ENCODE data around the gene FOSL2.

FOSL2 gene

DNA sequence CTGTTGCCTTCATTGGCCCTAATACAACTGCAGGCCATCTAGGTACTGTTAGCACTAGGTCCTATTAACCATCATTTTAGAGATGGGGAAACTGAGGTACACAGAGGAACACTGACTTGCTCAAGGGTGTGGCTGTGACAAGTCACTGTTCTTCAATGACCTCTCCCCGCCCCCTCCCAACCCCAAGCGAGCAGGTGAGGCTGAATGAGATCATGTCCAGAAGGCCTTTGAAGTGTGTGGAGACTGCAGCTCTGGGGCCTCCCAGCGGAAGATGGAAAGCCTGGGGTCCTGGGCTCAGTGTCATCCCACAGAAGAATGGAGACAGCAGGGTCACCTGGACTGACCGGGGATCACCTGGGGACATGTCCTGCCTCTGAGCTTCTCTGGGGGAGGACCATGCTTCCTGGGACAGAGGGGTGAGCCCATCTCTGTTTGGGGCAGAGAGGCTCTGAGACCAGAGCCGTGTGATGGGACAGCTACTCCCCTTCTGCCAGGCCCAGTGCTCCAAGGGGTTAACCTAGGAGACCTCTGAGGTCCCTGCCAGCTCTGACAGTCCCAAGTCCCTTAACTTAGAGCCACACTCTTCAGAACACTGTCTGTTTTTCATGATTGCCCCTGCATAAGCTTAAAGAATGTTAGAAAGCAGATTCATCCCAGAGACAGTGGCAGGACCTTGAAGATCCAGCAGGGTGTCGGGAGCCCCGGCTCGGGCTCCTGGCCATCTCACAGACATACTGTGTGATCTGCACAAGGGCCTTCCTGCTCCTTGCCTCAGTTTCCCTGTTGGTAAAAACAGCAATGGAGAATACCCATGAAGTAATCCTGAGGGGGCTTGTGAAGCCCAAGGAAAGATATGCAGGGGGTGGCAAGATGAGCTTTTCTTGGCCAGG, 16.7 kb upstream of the FOSL2 start:
- DNase-seq, result no peak

DNA sequence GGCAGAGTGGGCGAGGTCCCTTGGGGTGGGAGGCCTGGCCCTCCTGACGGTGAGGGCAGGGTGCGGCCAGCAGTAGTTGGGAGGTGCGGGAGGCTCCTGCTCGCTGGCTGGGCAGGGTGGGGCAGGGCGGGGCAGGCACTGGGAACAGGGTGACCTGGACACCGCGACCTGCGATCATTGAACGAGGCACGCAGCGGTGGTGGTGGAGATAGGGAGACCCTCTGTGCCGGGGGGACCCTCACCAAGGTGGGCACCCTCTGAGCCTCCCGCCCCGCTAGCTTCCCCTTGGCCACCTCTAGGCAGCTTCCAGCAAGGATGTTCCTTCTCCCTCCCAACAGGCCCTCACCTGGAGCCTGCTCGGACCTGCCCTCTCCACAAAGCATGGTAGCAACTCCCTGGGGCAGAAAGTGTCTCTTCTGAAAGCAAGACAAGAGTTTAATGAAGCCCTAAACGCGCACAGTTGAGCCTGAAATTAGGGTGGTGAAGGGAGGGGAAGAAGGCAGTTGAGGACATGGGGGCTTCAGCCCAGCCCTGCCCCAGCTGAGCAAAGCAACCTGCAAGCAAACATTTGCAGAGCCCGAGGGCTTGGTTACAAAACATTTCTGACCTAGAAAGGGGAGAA, 15.4 kb upstream of the FOSL2 start:
- no peak for DNase-seq

DNA sequence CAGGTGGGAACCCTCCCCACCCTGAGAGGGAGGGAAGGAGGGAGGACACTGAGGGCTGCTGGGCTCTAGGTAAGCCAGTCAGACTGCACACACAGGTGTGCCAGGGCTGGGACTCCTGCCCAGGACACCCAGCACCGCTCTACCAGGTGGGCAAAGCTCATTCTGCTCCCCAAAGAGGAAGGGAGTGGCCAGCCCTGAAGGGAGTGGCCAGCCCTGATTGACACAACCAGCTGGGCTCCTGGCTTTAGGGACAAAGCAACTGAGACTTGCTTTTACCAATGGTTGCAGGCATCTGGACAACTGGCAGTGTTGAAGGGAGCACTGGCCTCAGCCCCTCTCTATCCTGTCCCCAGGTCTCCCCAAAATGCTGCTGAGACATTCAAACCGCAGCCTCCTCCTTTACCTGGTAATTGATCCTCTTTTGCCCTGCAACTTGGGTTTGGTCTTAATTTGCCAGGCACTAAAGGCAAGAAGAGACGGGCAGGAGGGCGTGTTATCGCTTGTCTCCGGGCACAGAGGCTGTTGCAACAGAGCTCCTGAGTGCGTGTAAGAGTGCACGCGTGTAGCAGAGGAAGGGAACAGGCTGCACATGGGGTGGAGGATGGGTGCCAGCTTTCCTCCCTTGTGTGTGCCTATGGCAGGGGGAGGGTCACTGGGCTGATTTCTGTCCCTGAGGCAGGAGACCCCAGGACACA, 14.5 kb upstream of the FOSL2 start:
- no peak for DNase-seq

GRCh38 chr2:28378679-28379584, 13.7 kb upstream of the FOSL2 start:
- DNase-seq, result peak; percentile 40

GRCh38 chr2:28380219-28380618, 12.4 kb upstream of the FOSL2 start:
- no peak for DNase-seq

DNA sequence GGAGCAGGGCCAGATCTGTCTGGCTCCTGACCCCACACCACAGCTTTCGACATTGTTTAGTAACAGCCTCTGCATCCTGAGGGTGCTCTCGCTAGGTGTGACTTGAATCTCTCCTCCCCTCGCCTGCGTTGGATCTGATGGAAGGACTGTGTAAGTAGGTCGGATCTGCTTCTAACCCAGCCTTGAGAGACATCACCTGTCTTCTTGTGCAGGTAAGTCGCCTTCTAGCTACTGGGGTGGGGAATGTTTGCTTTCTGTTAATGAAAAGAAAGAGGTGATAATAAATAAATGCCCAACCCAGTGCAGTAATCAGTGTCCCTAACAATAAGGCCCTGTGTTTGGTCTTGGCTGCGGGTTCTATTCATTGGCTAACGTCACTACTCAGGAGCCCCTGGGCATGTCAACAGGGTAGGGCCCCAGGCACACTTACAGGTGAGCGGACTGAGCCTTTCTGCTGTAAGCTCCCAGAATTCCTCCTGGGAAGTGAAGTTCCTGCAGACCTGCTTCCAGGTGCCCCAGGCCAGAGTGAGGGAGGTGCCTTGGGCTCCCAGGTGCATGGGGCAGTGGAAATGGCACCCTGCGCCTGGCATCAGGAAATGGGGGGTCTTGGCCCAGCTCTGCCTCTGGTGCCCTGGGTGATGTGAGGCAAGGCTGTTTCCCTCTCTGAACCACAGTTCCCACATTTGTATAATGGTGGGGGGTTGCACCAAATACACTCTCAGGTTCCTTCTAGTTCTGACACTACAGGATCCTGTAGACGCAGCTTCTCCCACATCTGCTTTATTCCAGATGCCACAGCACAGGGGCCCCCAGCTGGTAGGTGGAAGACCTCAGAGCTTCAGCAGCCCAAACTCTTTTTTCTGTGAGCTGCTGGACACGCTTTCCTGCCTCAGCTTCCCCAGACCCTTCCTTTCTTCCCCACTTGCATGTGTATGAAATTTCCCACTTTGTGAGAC, 11.2 kb upstream of the FOSL2 start:
- no peak for DNase-seq

DNA sequence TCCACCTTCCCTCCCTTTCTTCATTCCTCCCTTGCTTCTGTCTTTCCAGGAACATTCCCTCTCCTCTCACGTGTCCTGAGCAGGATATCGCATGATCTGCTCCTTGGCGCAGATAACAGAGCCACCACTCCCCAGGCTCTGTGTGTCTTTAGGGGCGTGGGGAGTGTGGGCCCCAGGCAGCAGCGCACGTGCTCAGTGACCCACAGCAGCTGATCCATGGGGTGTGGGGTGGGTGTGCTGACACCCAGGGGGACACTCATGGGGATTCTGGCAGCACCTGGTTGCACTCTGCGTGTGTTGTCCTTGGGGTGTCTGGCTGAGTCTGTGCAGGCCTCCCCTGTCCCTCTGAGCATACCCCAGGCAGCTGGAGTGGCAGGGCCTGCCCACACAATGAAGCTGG, 9.9 kb upstream of the FOSL2 start:
- DNase-seq, result no peak

GRCh38 chr2:28387082-28387960, 5.3 kb upstream of the FOSL2 start:
- DNase-seq, result no peak

DNA sequence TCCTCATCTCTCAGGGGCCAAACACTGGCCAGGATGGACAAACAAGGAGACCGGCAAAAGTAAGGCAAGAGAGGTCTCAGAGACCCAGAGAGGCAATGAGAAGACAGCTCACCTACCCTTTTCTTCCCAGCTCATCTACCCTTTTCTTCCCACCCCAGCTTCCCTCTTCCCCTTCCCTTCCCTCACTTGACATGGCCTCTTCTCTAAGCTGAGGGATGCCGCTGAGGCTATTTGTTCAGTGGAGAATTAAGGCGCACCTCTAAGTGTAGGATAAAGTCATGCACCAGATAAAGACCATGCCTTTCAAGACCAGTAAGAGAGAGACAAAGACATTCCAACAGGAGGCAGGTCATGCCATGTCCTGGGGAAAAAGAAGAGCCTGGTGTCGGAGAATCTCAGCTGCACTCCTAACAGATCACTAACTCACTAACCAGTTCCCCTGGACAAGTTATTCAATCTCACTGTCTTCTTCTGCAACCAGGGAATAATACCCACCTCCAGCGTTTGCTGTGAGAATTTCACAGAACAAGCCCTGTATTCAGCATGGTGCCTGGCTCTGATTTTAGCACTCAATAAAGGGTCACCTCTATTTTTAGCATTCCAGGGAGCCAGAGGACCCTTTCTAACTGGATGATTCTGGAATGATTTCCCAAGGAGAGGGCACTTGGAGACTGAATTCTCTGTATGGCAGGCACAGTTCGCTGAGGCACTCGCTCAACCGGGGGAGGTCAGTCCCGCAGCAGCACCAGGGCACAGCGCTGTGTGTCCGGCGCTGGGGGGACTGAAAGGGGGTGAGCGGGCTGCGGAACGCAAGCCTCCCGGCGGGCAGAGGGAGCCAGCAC, 3.0 kb upstream of the FOSL2 start:
- DNase-seq, result no peak

GRCh38 chr2:28390241-28390745, 2.4 kb upstream of the FOSL2 start:
- DNase-seq, result peak; percentile 96

- DNase-seq, result no peak
Observed at GRCh38 chr2:28390746-28391563, 1.7 kb upstream of the FOSL2 start.

DNA sequence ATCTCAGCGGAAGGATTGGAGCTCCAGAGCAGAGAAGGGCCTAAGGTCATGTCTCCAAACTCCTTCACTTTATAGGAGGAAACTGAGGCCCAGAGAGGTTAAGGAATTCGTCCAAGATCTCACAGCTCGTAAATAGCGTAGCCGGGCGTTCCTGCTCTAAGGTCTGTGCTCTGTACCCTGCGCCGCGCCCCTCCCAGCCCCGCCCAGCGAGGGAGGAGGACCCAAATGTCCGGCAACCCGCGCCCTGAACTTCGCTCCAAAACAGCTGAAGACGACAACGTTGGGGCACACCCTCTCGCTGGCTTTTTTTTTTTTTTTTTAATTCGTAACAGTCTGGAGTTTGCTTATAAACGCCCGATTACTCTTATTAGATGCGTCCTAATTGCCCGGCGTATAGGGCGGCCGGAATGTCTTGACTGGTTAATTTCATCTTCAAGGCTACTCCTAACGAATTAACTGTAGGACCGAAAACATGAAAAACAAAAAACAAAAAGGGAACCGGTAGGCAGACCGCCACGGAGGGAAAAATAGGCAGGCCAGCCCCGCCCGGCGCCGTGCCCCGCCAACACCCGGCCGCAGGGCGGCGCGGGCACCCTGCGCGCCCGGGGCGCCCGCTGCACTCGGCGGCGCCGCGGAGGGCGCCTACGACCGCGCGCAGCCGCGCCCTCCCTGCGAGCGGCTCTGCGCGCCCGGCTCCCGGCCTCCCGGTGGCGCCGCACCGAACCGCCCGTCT, 928 bp upstream of the FOSL2 start:
- DNase-seq, result peak; percentile 86

DNA sequence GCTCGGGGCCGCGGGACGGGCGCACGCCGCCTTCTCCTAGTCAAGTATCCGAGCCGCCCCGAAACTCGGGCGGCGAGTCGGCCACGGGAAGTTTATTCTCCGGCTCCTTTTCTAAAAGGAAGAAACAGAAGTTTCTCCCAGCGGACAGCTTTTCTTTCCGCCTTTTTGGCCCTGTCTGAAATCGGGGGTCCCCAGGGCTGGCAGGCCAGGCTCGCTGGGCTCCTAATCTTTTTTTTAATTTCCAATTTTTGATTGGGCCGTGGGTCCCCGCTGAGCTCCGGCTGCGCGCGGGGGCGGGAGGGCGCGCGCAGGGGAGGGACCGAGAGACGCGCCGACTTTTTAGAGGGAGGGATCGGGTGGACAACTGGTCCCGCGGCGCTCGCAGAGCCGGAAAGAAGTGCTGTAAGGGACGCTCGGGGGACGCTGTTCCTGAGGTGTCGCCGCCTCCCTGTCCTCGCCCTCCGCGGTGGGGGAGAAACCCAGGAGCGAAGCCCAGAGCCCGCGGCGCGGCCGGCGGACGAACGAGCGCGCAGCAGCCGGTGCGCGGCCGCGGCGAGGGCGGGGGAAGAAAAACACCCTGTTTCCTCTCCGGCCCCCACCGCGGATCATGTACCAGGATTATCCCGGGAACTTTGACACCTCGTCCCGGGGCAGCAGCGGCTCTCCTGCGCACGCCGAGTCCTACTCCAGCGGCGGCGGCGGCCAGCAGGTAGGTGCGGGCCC, 617 bp downstream of the FOSL2 start:
- peak; percentile 63 for DNase-seq

- peak; percentile 57 for DNase-seq
Observed at GRCh38 chr2:28394331-28394877, 1.7 kb downstream of the FOSL2 start.

GRCh38 chr2:28394997-28395333, 2.3 kb downstream of the FOSL2 start:
- DNase-seq, result no peak

GRCh38 chr2:28395334-28396061, 2.8 kb downstream of the FOSL2 start:
- DNase-seq, result peak; percentile 72
